Measurements from ENCODE around the gene MOGAT3.

Gene MOGAT3

DNA sequence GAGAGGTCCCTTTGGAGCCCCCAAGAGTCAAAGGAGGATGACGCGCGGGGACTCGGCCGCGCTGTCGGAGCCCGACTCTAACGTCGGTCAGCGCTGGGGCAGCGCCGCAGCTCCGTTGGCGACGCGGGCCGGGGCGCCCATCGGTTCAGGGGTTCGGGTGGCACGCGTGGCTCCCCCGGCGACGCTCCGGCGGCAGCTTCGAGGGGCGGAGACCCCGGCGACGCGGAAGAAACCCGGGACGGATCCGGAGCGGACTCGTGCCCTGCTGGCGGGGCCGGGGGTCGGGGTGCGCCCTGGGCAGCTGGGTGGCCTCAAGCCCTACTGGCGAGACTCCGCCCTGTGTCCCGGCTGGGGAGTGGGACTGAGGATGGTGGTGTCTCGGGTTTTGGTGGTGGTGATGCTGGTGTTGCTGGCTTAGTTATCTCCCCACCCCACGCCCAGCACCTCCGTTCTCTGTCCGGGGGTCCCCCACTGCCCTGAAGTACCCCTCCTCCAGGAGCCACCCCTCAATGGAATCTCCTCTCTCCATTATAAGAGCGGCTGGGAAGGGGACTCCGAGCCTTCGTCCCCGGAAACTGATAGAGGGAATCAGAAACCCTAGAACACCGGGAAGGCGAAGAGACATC lies 20.6 kb downstream of the MOGAT3 start, which contains the start of gene NAT16:
NAT16 (minus strand) TSS at position 164 of the 626 bp plus-strand sequence. CDS start 5,486 bp downstream, outside the sequence.
- no peak within 1 kb of the TSS for H3K4me3 ChIP-seq (ENCODE audit: low read depth, low read length)
- H3K14ac ChIP-seq (ENCODE audit: low read length) = no peak within 1 kb of the TSS
- H3K36me3 ChIP-seq (ENCODE audit: control insufficient read depth in 1 of 2, insufficient read depth in 2 of 2, low read length in 2 of 2) = no peaks in the 10 kb centered on the region
- no peak for DNase-seq
- H2AK5ac ChIP-seq (ENCODE audit: low read length) = no peak within 1 kb of the TSS
- no peak within 1 kb of the TSS for H2BK5ac ChIP-seq (ENCODE audit: low read depth, low read length, poor library complexity)
- H3K4me1 ChIP-seq (ENCODE audit: control insufficient read depth in 1 of 2, insufficient read depth in 2 of 2, low read length in 2 of 2) = no peaks in the 10 kb centered on the region
- H2BK120ac ChIP-seq (ENCODE audit: insufficient read depth, low read length, poor library complexity) = no peak within 1 kb of the TSS
- H3K4me2 ChIP-seq (ENCODE audit: low read length) = peak within 1 kb of the TSS; percentile 43
- H3K79me2 ChIP-seq (ENCODE audit: control insufficient read depth, insufficient read depth, low read length, poor library complexity) = no peaks in the 10 kb centered on the region
- H4K8ac ChIP-seq (ENCODE audit: low read depth, low read length) = no peak within 1 kb of the TSS
- H3K18ac ChIP-seq (ENCODE audit: low read length) = no peak within 1 kb of the TSS
- peaks cover 33% of the 10 kb centered on the region for H3K27me3 ChIP-seq (ENCODE audit: insufficient read depth, low read length)
- H4K12ac ChIP-seq (ENCODE audit: low read depth, low read length) = no peak within 1 kb of the TSS
- no peaks in the 10 kb centered on the region for H3K79me1 ChIP-seq (ENCODE audit: low read length)
- no peak within 1 kb of the TSS for H3K27ac ChIP-seq (ENCODE audit: low read depth, low read length)
- no peak within 1 kb of the TSS for H3K23ac ChIP-seq (ENCODE audit: low read length)
- no peak within 1 kb of the TSS for H3K9ac ChIP-seq (ENCODE audit: low read length)
- no CpG with 5 or more reads among the region's 56 CpGs for WGBS (ENCODE audit: extremely low coverage, insufficient coverage, insufficient read length)
- no peak within 1 kb of the TSS for H2AFZ ChIP-seq (ENCODE audit: insufficient read depth, low read length, poor library complexity)
- H4K91ac ChIP-seq (ENCODE audit: low read depth, low read length) = no peak within 1 kb of the TSS
- H3K9me3 ChIP-seq (ENCODE audit: insufficient read depth, low read depth, low read length) = peaks cover 4% of the 10 kb centered on the region
- no peak within 1 kb of the TSS for H2BK12ac ChIP-seq (ENCODE audit: low read length)
- H3K4ac ChIP-seq (ENCODE audit: low read depth, low read length) = no peak within 1 kb of the TSS

DNA sequence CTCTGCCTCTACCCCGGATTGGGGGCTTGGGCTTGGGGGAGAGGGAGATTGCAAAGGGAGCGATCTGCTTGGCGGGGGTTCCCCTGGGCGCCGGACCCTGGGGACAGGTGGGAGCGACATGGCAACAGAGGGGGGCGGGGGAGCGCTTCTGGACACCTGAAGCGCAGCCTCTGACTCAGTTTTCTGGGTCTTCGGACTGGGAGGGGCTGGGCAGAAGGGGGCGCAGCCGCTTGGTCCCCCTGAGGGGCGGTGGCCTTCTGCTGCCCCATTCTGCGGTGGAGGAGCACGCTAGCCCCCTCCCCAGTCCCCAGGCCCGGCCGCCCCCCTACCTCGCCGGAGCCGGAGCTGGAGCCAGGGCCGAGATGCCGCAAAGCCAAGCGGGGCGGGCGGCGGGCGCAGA lies 21.1 kb downstream of the MOGAT3 start:
- H2BK12ac ChIP-seq (ENCODE audit: low read length) = no peak overlapping the region
- H3K4ac ChIP-seq (ENCODE audit: low read depth, low read length) = no peak overlapping the region
- H4K91ac ChIP-seq (ENCODE audit: low read depth, low read length) = no peak overlapping the region
- peaks cover 33% of the 10 kb centered on the region for H3K27me3 ChIP-seq (ENCODE audit: insufficient read depth, low read length)
- no peak for DNase-seq
- no peak overlapping the region for H3K4me2 ChIP-seq (ENCODE audit: low read length)
- no peak overlapping the region for H3K18ac ChIP-seq (ENCODE audit: low read length)
- no peak overlapping the region for H2AK5ac ChIP-seq (ENCODE audit: low read length)
- no peak overlapping the region for H2AFZ ChIP-seq (ENCODE audit: insufficient read depth, low read length, poor library complexity)
- no peak overlapping the region for H2BK120ac ChIP-seq (ENCODE audit: insufficient read depth, low read length, poor library complexity)
- no peak overlapping the region for H3K14ac ChIP-seq (ENCODE audit: low read length)
- WGBS (ENCODE audit: extremely low coverage, insufficient coverage, insufficient read length) = no CpG with 5 or more reads among the region's 27 CpGs
- no peaks in the 10 kb centered on the region for H3K79me1 ChIP-seq (ENCODE audit: low read length)
- no peak overlapping the region for H4K8ac ChIP-seq (ENCODE audit: low read depth, low read length)
- H4K12ac ChIP-seq (ENCODE audit: low read depth, low read length) = no peak overlapping the region
- H3K36me3 ChIP-seq (ENCODE audit: control insufficient read depth in 1 of 2, insufficient read depth in 2 of 2, low read length in 2 of 2) = no peaks in the 10 kb centered on the region
- H3K27ac ChIP-seq (ENCODE audit: low read depth, low read length) = no peak overlapping the region
- H2BK5ac ChIP-seq (ENCODE audit: low read depth, low read length, poor library complexity) = no peak overlapping the region
- H3K4me1 ChIP-seq (ENCODE audit: control insufficient read depth in 1 of 2, insufficient read depth in 2 of 2, low read length in 2 of 2) = no peaks in the 10 kb centered on the region
- H3K9me3 ChIP-seq (ENCODE audit: insufficient read depth, low read depth, low read length) = peaks cover 4% of the 10 kb centered on the region
- H3K9ac ChIP-seq (ENCODE audit: low read length) = no peak overlapping the region
- H3K23ac ChIP-seq (ENCODE audit: low read length) = no peak overlapping the region
- no peaks in the 10 kb centered on the region for H3K79me2 ChIP-seq (ENCODE audit: control insufficient read depth, insufficient read depth, low read length, poor library complexity)
- no peak overlapping the region for H3K4me3 ChIP-seq (ENCODE audit: low read depth, low read length)

DNA sequence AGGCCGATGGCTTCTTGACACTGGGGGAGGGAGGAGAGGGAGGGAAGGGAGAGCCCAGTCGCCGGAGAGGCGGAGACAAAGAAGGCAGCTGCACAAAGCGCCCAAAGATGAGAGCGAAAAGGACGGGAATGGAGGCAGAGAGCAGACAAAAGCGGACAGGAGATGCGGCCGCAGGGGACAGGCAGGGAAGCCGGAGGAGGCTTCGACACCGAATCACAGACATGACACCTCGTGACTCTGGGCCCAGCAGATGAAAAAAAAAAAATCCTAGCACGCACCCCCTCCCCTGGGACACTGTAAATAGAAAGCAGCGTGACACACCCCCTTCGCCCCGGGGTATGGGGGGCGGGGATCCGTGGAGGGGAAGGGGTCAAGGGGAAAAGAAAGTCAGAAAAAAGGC lies 21.7 kb downstream of the MOGAT3 start:
- H3K9ac ChIP-seq (ENCODE audit: low read length) = no peak overlapping the region
- H4K8ac ChIP-seq (ENCODE audit: low read depth, low read length) = no peak overlapping the region
- H3K9me3 ChIP-seq (ENCODE audit: insufficient read depth, low read depth, low read length) = peaks cover 8% of the 10 kb centered on the region
- no peak overlapping the region for H2BK5ac ChIP-seq (ENCODE audit: low read depth, low read length, poor library complexity)
- H3K27ac ChIP-seq (ENCODE audit: low read depth, low read length) = no peak overlapping the region
- no peak overlapping the region for H2BK120ac ChIP-seq (ENCODE audit: insufficient read depth, low read length, poor library complexity)
- H3K79me2 ChIP-seq (ENCODE audit: control insufficient read depth, insufficient read depth, low read length, poor library complexity) = no peaks in the 10 kb centered on the region
- H3K4ac ChIP-seq (ENCODE audit: low read depth, low read length) = no peak overlapping the region
- peak overlapping the region; percentile 2 for H3K4me2 ChIP-seq (ENCODE audit: low read length)
- no peaks in the 10 kb centered on the region for H3K79me1 ChIP-seq (ENCODE audit: low read length)
- no peak overlapping the region for H4K91ac ChIP-seq (ENCODE audit: low read depth, low read length)
- H3K27me3 ChIP-seq (ENCODE audit: insufficient read depth, low read length) = peaks cover 39% of the 10 kb centered on the region
- H3K23ac ChIP-seq (ENCODE audit: low read length) = no peak overlapping the region
- H2BK12ac ChIP-seq (ENCODE audit: low read length) = no peak overlapping the region
- H3K4me1 ChIP-seq (ENCODE audit: control insufficient read depth in 1 of 2, insufficient read depth in 2 of 2, low read length in 2 of 2) = no peaks in the 10 kb centered on the region
- H3K4me3 ChIP-seq (ENCODE audit: low read depth, low read length) = no peak overlapping the region
- no peak overlapping the region for H4K12ac ChIP-seq (ENCODE audit: low read depth, low read length)
- H3K18ac ChIP-seq (ENCODE audit: low read length) = no peak overlapping the region
- H2AK5ac ChIP-seq (ENCODE audit: low read length) = no peak overlapping the region
- H3K36me3 ChIP-seq (ENCODE audit: control insufficient read depth in 1 of 2, insufficient read depth in 2 of 2, low read length in 2 of 2) = no peaks in the 10 kb centered on the region
- DNase-seq = no peak
- no peak overlapping the region for H2AFZ ChIP-seq (ENCODE audit: insufficient read depth, low read length, poor library complexity)
- no CpG with 5 or more reads among the region's 20 CpGs for WGBS (ENCODE audit: extremely low coverage, insufficient coverage, insufficient read length)
- H3K14ac ChIP-seq (ENCODE audit: low read length) = no peak overlapping the region

DNA sequence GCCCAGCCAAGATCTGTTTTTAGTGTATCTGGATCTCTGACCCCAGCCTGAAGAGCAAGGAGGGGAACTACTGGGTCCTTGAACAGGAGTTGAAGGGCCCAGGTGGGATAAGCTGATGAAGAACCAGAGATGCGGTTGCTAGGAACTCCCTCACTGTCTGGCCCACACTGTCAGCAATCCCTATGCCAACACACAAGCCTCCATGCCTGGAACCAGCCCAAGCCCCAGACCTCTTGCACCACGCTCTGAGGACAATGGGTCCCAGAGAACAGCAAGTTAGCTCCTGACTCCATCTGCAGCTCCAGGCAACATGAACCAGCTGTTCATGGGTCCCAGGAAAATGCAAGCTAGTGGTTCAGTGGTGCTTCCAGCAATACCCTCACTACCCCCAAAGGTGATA lies 23.2 kb downstream of the MOGAT3 start:
- no peak overlapping the region for H2BK5ac ChIP-seq (ENCODE audit: low read depth, low read length, poor library complexity)
- no peak overlapping the region for H2BK120ac ChIP-seq (ENCODE audit: insufficient read depth, low read length, poor library complexity)
- no peak overlapping the region for H2AFZ ChIP-seq (ENCODE audit: insufficient read depth, low read length, poor library complexity)
- H3K79me2 ChIP-seq (ENCODE audit: control insufficient read depth, insufficient read depth, low read length, poor library complexity) = no peaks in the 10 kb centered on the region
- no peak overlapping the region for H3K9ac ChIP-seq (ENCODE audit: low read length)
- DNase-seq = no peak
- H3K27ac ChIP-seq (ENCODE audit: low read depth, low read length) = no peak overlapping the region
- no peak overlapping the region for H3K14ac ChIP-seq (ENCODE audit: low read length)
- H2BK12ac ChIP-seq (ENCODE audit: low read length) = no peak overlapping the region
- no peak overlapping the region for H4K12ac ChIP-seq (ENCODE audit: low read depth, low read length)
- no CpG with 5 or more reads among the region's 2 CpGs for WGBS (ENCODE audit: extremely low coverage, insufficient coverage, insufficient read length)
- no peak overlapping the region for H4K91ac ChIP-seq (ENCODE audit: low read depth, low read length)
- H3K79me1 ChIP-seq (ENCODE audit: low read length) = no peaks in the 10 kb centered on the region
- no peak overlapping the region for H4K8ac ChIP-seq (ENCODE audit: low read depth, low read length)
- H3K9me3 ChIP-seq (ENCODE audit: insufficient read depth, low read depth, low read length) = peaks cover 12% of the 10 kb centered on the region
- no peaks in the 10 kb centered on the region for H3K4me1 ChIP-seq (ENCODE audit: control insufficient read depth in 1 of 2, insufficient read depth in 2 of 2, low read length in 2 of 2)
- no peak overlapping the region for H3K4me3 ChIP-seq (ENCODE audit: low read depth, low read length)
- no peak overlapping the region for H3K18ac ChIP-seq (ENCODE audit: low read length)
- peaks cover 54% of the 10 kb centered on the region for H3K27me3 ChIP-seq (ENCODE audit: insufficient read depth, low read length)
- H2AK5ac ChIP-seq (ENCODE audit: low read length) = no peak overlapping the region
- H3K23ac ChIP-seq (ENCODE audit: low read length) = no peak overlapping the region
- no peaks in the 10 kb centered on the region for H3K36me3 ChIP-seq (ENCODE audit: control insufficient read depth in 1 of 2, insufficient read depth in 2 of 2, low read length in 2 of 2)
- H3K4me2 ChIP-seq (ENCODE audit: low read length) = no peak overlapping the region
- H3K4ac ChIP-seq (ENCODE audit: low read depth, low read length) = no peak overlapping the region

All from trophoblast cell (in vitro differentiated cells and primary cell).